HG02759 (cell line): ENCODE results near the gene TOP1.
"Not testable (repeated sequence)": the region's sequence is repeated elsewhere in the genome, so short reads cannot be mapped to it uniquely, and the experiment has no call there.

Experiments used
- ATAC-seq: cut with Tn5 transposase; IDR thresholded peaks from one replicate; pipeline ENCODE4 v1.9.1; 2021; ENCODE audit warnings: mild to moderate bottlenecking, moderate library complexity; ENCODE audit not compliant: unreplicated experiment

The TOP1 gene

DNA sequence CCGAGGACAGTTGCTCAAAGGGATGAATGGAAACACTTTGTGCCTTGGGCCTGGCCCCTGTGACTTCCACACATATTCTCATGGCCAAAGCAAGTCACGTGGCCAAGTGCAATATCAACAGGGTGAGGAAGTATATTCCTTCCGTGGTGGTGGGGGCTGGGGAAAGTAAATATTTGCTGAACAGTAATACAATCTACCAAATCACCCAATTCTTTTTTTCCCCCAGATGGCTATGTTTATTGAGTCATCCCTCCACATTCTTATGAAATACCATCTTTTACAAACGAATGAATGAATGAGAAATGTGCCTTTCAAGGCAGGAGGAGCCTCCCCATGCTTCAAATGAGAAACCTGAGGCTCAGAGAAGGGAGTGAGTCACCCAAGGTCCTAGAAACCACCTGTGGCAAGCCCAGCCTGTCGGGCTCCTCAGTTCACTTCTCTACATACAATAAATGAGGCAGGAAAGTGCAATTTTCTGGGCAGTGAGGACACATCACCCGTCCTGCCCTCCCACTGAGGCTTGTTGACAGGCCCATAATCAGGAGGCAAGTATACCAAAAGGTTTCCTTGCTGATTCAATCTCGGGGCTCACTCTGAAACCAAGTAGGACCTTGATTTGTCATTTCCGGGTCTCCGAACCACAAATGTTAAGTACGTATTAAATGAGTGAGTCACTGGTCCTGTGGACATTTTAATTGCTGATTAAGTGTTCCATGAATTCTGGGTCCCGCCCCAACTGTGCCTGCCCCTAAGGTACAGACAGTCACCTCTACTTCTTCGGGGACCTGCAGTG, 25.3 kb upstream of the TOP1 start:
- peak; percentile 66 for ATAC-seq

GRCh38 chr20:41003936-41004294, 24.7 kb upstream of the TOP1 start:
- ATAC-seq = not testable (repeated sequence)

- ATAC-seq = no peak
Observed at GRCh38 chr20:41004531-41005360, 23.9 kb upstream of the TOP1 start.

DNA sequence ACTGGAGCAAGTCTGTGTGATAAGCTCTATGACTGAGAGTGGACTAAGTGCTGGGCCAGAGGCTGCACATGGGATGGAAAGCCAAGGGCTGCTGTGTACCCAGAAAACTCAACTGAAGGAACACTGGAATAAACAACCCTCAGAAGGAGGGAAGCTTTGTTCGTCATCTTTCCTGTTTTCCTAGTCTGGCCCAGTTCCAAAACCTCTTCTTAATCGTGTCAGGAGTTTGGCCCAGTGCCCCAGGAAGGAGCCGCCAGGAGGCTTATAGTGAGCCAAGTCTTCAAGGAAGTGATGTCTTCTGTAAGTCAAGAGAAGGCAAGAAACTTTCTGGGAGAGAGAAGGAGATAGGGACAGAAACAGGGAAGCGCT, 23.3 kb upstream of the TOP1 start:
- ATAC-seq = no peak

- no peak for ATAC-seq
Observed at GRCh38 chr20:41006126-41006935, 22.3 kb upstream of the TOP1 start.

- ATAC-seq = no peak
Observed at GRCh38 chr20:41006936-41007474, 21.6 kb upstream of the TOP1 start.

- no peak for ATAC-seq
Observed at GRCh38 chr20:41007481-41007880, 21.1 kb upstream of the TOP1 start.

- no peak for ATAC-seq
Observed at GRCh38 chr20:41009946-41010345, 18.7 kb upstream of the TOP1 start.

- peak; percentile 88 for ATAC-seq
Observed at GRCh38 chr20:41011551-41012067, 17.0 kb upstream of the TOP1 start.

DNA sequence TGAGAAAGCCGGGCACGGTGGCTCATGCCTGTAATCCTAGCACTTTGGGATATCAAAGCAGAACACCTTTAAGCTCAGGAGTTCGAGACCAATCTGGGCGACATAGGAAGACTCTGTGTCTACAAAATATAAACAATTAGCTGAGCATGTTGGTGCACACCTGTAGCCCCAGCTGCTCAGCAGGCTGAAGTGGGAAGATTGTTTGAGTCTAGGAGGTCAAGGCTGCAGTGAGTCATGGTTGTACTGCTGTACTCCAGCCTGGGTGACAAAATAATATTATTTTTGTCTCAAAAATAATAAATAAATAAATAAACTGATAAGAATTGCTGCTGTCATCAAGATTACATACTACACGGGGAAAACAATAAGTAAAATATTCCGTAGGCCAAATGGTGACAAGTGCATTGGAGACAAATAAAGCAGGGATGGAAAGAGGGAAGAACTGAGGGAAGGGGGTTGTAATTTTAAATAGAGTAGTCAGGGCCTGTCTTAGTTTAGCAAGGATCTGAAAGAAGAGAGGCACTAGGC, 14.0 kb upstream of the TOP1 start:
- ATAC-seq = no peak

DNA sequence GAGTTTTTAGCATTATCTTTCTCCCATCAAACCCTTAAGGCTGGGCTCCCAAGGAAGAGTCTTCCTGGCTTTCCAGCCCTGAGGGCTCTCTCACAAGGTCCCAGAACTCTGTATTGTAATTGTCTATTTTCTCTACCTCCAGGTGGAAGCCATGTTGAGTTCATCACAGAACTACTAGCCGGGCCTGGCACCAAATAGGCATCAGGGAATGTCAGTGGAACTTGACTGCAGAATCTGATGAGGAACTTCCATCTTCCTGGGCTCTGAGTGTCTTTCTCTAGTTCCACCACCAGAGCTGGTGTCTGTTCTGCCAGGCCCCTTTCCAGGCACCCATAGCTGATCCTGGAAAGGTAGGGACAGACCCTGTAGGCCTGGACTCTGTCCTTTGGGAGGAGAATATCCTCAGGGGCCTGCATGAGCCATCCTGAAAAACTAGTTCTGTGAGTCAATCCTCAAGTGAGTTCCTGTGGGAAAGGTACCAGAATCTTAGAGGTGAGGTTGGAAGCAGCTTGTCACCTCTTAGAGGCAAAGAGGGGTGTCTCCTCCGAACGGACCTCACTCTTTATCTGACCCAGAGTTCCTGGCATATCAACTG, 11.1 kb upstream of the TOP1 start:
- ATAC-seq = no peak

DNA sequence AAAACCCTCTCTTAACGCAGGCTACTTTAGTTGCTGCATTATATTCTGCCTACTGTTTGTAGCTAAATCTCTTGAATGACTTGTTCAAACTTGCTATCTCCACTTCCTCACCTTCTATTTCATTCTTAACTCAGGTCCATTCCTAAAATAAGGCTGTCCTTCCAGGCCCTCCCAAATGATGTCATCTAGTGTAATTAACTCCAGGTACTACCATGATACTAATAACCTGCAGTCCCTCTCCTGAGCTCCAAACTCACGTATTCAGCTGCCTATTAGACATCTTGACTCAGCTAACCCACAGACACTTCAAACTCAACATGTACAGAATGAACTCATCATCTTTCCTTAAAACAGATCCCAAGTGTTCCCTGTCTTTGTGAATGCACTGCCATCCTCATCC, 10.5 kb upstream of the TOP1 start:
- ATAC-seq = no peak

GRCh38 chr20:41023549-41023948, 5.1 kb upstream of the TOP1 start:
- ATAC-seq = no peak

GRCh38 chr20:41027366-41027765, 1.3 kb upstream of the TOP1 start:
- no peak for ATAC-seq

DNA sequence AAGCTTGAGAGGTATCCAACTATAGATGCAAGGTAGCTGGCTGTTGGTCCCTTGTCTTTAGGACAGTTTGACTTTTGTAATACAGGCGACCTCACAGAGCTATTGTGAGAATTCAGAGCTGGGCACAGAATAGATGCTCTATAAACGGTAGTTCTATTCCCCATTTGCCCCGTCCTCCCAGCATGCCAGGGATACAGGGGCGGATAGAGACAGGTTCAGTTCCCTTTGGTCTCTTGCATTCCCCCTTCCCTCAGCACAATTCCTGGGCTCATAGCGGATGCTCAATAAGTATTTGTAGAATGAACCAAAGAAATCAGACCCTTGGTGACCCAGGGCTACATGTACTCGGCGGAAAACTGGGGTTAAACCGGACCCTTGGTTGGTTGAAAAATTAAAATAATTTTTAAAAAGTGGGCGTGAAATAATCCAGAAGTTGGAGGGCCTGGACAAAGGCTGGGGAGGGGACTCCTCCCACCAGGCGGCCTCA, 707 bp upstream of the TOP1 start:
- no peak for ATAC-seq

DNA sequence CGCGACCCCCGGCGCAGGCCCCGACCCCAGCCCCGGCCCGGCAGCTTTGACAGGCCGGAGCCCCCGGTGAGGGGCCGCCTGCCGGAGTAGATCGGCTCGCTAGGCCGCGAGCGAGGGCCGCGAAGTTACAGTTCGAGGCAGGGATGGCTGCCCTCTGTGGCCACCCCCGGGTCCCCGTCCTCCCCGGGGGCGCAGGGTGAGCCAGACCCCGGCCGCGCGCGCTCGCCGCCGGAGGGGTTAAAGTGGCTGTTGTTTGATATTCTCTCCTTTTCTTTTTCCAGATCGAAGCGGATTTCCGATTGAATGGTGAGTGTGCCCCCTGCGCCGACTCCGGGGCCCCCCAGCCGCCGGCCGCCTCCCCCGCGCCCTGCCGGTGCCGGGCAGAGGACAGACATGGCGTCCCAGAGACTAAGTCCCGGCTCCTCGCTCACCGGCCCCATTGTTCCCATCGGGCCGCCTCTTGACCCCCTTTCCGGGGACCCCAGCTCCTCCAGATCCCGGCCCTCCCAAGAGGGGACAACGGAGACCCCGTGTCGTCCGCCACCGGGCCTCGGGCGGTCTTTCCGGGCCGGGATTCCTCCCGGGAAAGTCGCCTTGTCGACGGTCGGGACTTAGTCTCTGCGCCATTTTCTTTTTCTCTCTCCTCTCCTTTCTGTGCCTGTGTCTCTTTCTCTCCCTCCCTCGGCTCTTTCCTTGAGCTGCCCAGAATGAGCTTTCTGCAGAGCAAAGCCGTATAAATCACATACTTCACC, 704 bp downstream of the TOP1 start:
- peak; percentile 18 for ATAC-seq

DNA sequence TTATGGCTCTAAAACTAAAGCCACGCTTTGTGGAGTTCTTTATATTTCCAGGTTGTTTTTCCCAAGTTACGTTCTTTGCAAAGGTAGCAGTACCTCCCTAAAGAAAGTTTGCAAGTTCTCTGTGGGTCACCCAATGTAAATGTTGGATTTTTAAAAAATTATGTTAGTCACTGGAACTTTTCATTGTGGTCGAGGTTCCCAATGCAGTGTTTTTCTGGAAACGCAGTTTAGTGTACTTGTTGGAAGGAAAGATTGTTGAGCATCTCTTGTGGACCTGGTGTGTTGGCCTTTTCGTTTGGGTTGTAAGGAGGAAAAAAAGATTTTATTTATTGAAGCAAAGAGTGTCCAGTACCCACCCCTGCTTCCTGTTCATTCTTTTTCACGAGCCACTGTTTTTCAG, 1.4 kb downstream of the TOP1 start:
- ATAC-seq = no peak

GRCh38 chr20:41030531-41031242, 2.1 kb downstream of the TOP1 start:
- no peak for ATAC-seq

DNA sequence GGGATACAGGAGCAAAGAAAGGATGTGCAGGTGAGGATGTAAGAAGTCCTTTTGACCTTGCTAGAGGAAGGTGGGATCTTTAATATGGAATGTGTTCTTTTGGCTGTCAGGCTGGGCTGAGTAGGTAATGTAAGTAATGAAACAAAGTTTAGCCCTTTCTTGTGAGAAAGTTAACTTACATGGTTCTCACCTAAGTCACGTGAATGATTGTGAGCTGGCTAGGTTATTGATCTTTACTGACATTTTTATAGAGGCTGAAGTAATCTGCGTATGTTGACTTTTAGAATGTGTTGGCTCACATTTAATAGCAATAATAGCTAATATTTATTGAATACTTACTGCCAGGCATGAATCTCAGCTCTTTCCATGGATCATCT, 2.6 kb downstream of the TOP1 start:
- ATAC-seq = no peak
